Uterus (tissue), 4 donors: ENCODE results near the gene ARHGAP45. TPM values are rescaled to one million over a fixed set of nuclear protein-coding genes. Genes with fewer than 3 reads are reported as not detected.

Experiments used
- DNase-seq, 2 donors: peaks; one replicate each; pipeline ENCODE4 v3.0.0-alpha.2; 2019 to 2020
- H3K27ac ChIP-seq, 2 donors: fragments of 200-600 bp; sonication (generic); 1 replicate in 1 of 2; 2 replicates in 1 of 2; pipeline ENCODE4 v1.5.1; 2016 to 2018
- H3K27me3 ChIP-seq, 2 donors: fragments of 200-600 bp; sonication (generic); one replicate each; pipeline ENCODE4 v1.5.1; 2018 to 2019; ENCODE audit warnings: control low read depth in 1 of 2
- H3K36me3 ChIP-seq, 2 donors: fragments of 200-600 bp; sonication (generic); one replicate each; pipeline ENCODE4 v1.5.1; 2019; ENCODE audit warnings: control low read depth in 1 of 2
- H3K4me1 ChIP-seq, 2 donors: fragments of 200-600 bp; sonication (generic); one replicate each; pipeline ENCODE4 v1.5.1; 2018 to 2019; ENCODE audit warnings: control low read depth in 1 of 2
- H3K4me3 ChIP-seq, 2 donors: fragments of 200-600 bp; sonication (generic); 1 replicate in 1 of 2; 2 replicates in 1 of 2; pipeline ENCODE4 v1.5.1; 2018 to 2019; ENCODE audit warnings: mild to moderate bottlenecking in 1 of 2
- H3K9me3 ChIP-seq, 2 donors: fragments of 200-600 bp; sonication (generic); one replicate each; pipeline ENCODE4 v1.5.1; 2019; ENCODE audit warnings: control low read depth in 1 of 2
- POLR2A ChIP-seq, 2 donors: fragments of 450-650 bp; IDR thresholded peaks; one replicate each; pipeline ENCODE4 v1.6.1; 2016; ENCODE audit warnings: antibody characterized with exemption in 2 of 2, mild to moderate bottlenecking in 1 of 2, moderate library complexity in 1 of 2
- intact Hi-C: fragments of 100-400 bp; cut with DNase I; formaldehyde crosslinking; loops from one replicate; pipeline ENCODE4 v1.15.1; 2023; ENCODE audit warnings: low total_unique reads
- total RNA-seq, 4 donors: library from RNA; depleted of rRNA in 3 of 4; stranded (reverse); fragments of >200 nt in 3 of 4; gene quantifications; one replicate each; pipeline versions ENCODE4 v1.1.0 to v1.2.4, GENCODE V29; 2014 to 2023
- TF ChIP-seq, protein P1 (sequence below), 4 experiments: fragments of 200-600 bp in 2 of 4; fragments of 450-650 bp in 2 of 4; sonication (generic) in 2 of 4; IDR thresholded peaks; one replicate each; pipeline ENCODE4 v1.5.1; 2016 to 2019; ENCODE audit warnings: antibody characterized with exemption in 4 of 4, mild to moderate bottlenecking in 2 of 4, moderate library complexity in 1 of 4
- donor health status: DM: yes; HTN: yes; CAD: no.

The ARHGAP45 gene
- total RNA-seq, 4 donors from 2014 or later, result 4.1 to 154 (median 8.6) TPM

DNA sequence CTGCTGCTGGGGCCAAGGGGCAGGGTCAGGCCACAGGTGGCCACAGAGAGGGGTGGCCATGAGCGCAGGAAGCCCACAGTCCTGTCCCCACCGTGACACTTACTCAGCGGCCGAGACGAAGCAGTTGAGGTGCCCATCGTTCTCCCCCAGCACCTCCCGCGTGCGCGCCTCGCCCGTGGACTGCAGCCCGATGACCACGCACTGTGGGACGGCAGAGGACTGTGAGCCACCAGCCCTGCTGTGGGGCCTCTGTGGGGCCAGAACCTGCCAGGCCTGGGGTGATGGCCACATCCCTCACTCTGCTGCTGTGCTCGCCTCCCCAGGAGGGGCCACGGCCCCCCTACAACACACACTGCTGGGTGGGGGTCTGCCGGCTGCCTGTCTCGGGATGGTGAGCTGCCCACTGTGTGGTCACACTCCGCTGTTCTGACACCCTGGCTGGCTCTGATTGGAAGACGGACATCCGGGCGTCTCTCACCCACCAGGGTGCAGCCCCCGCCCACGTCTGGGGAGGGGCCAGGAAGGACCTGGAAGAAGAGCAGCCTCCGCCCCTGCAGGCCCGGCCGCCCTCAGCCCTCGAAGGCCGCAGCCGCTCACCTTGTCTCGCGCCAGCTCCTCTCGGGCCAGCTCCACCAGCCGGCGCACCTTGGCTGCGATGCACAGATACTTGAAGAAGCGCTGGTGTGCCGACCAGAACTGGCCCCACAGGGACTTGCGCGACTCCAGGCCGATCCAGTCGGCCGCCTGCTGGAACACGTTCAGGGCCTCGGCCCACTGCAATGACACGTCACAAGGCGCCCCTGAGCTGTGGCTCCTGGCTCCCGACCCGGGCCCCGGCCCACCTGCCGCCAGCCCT, 50.0 kb downstream of the ARHGAP45 start:
- H3K36me3 ChIP-seq, result no peaks in the 10 kb centered on the region
- TF ChIP-seq, protein P1, sequence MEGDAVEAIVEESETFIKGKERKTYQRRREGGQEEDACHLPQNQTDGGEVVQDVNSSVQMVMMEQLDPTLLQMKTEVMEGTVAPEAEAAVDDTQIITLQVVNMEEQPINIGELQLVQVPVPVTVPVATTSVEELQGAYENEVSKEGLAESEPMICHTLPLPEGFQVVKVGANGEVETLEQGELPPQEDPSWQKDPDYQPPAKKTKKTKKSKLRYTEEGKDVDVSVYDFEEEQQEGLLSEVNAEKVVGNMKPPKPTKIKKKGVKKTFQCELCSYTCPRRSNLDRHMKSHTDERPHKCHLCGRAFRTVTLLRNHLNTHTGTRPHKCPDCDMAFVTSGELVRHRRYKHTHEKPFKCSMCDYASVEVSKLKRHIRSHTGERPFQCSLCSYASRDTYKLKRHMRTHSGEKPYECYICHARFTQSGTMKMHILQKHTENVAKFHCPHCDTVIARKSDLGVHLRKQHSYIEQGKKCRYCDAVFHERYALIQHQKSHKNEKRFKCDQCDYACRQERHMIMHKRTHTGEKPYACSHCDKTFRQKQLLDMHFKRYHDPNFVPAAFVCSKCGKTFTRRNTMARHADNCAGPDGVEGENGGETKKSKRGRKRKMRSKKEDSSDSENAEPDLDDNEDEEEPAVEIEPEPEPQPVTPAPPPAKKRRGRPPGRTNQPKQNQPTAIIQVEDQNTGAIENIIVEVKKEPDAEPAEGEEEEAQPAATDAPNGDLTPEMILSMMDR (IDR thresholded peaks at IDR 0.05), result no peak
- no peak for TF ChIP-seq POLR2A (IDR thresholded peaks at IDR 0.05)
- H3K9me3 ChIP-seq, result no peaks in the 10 kb centered on the region
- DNase-seq, result no peak
- intact Hi-C loops, result no loop called here
- H3K4me1 ChIP-seq, result peaks cover 5 to 7% of the 10 kb centered on the region in 2 donors
- H3K27ac ChIP-seq, result no peak overlapping the region
- no peaks in the 10 kb centered on the region for H3K27me3 ChIP-seq
- no peak overlapping the region for H3K4me3 ChIP-seq

DNA sequence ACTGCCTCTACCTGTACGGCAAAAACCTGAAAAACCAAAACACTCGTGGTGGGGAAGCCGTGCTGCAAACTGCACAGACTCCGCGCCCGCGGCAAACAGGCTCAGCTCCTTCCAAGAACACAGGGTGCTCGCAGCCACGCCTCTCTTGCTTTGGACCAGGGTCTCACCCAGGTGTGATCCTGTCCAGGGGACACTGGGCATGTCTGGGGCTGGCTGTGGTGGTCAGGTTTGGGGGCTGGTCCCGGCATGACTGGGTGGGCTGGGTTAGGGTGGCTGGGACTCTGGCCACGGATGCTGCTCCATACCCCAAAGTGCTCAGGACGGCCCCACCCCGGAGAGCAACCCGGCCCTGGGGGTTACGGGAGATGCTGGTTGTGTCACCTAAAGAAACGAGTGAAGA, 50.7 kb downstream of the ARHGAP45 start:
- TF ChIP-seq, protein P1 (IDR thresholded peaks at IDR 0.05), result no peak
- no peak for TF ChIP-seq POLR2A (IDR thresholded peaks at IDR 0.05)
- Histone ChIP-seq H3K27ac (no peak overlapping the region), H3K9me3 (no peaks in the 10 kb centered on the region), H3K4me3 (no peak overlapping the region), H3K27me3 (no peaks in the 10 kb centered on the region), H3K36me3 (no peaks in the 10 kb centered on the region), H3K4me1 (peaks cover 4 to 5% of the 10 kb centered on the region in 2 donors)
- intact Hi-C loops, result no loop called here
- no peak for DNase-seq

DNA sequence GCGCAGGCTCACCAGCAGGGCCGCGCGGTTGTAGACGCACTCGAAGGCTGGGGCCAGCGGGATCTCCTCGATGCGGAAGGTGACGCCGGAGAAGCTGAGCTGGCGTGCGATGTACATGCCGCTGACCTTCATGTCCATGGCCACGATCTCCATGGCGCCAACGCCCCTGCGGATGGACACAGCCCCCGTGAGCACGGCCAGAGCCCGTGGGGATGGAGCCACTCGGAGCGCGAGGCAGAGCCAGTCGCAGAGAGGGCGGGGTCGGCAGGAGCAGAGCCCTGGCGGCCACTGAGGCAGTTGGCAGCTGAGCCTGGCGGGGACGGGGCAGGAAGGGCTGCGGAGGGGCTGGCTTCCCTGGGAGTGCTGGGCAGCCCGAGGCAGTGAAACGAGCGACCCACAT, 52.0 kb downstream of the ARHGAP45 start:
- no peak overlapping the region for H3K4me3 ChIP-seq
- no peak overlapping the region for H3K27ac ChIP-seq
- H3K27me3 ChIP-seq, result no peaks in the 10 kb centered on the region
- no peak for DNase-seq
- TF ChIP-seq POLR2A (IDR thresholded peaks at IDR 0.05), result no peak
- TF ChIP-seq, protein P1 (IDR thresholded peaks at IDR 0.05), result no peak
- H3K4me1 ChIP-seq, result no peaks in the 10 kb centered on the region
- H3K9me3 ChIP-seq, result no peaks in the 10 kb centered on the region
- intact Hi-C loops, result no loop called here
- no peaks in the 10 kb centered on the region for H3K36me3 ChIP-seq

DNA sequence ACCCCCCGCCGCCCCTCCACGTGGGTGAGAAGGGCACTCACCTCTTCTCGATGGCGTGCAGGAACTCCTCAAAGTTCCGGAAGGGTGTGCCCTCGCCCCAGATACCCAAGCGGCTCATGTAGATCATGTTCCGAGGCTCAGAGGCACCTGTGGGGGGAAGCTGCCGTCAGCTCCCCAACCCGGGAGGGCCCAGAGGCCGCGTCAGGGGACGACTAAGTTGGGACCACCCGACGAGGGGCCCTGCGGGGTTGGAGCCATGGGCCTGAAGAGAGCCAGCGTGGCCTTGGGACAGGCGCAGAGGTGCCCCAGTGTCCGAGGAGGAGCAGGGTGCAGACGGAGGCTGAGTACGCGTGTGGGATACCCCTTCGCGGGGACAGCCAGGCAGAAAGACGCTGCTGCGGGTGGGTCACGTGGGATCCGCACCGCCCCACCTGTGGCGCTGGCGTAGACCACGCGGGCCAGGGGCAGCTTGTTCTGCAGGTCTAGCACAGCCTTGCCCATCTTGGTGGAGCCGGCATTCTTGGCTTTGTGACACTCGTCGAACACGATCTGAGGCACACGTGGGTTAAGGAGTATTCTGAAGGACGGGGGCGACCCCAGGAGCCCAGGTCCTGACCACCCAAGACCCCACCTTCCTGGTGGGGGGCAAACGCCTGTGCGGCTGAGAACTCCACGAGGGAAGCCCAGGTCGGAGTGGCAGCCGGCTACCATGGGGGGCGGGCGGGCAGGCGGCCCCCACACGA, 52.7 kb downstream of the ARHGAP45 start:
- Histone ChIP-seq H3K9me3 (no peaks in the 10 kb centered on the region), H3K4me3 (no peak overlapping the region), H3K27ac (no peak overlapping the region), H3K36me3 (no peaks in the 10 kb centered on the region), H3K27me3 (no peaks in the 10 kb centered on the region), H3K4me1 (no peaks in the 10 kb centered on the region)
- TF ChIP-seq POLR2A (IDR thresholded peaks at IDR 0.05), result no peak
- TF ChIP-seq, protein P1 (IDR thresholded peaks at IDR 0.05), result no peak
- intact Hi-C loops, result no loop called here
- DNase-seq, result no peak

DNA sequence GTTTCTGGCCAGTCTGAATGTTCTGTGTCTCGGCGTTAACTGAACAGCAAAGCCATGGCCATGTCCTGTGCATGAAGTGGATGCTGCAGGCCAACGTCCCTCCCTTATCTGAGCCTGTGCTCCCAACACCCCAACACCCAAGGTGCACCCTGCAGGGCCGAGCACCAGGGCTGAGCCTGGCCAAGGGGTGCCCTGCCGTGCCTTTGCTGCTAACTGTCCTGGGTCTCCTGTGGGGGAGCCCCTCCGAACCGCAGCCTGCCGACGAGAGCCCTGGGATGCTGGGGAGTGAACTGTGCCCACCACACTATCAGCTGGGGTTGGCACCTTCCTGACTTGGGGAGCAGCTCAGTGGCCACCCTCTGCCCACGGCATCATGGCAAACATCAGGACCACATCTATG, 54.4 kb downstream of the ARHGAP45 start:
- TF ChIP-seq POLR2A (IDR thresholded peaks at IDR 0.05), result no peak
- TF ChIP-seq, protein P1 (IDR thresholded peaks at IDR 0.05), result no peak
- intact Hi-C loops, result no loop called here

More for the DNA sequence above, 54.4 kb downstream of the ARHGAP45 start:
- no peak for DNase-seq
- Histone ChIP-seq H3K36me3 (no peaks in the 10 kb centered on the region), H3K4me3 (no peak overlapping the region), H3K27ac (no peak overlapping the region), H3K27me3 (no peaks in the 10 kb centered on the region), H3K9me3 (no peaks in the 10 kb centered on the region), H3K4me1 (no peaks in the 10 kb centered on the region)
